Astrocyte (in vitro differentiated cells and primary cell): ENCODE measurements around the gene PCK1. TPM values are rescaled to one million over a fixed set of nuclear protein-coding genes. Genes with fewer than 3 reads are reported as not detected.

ENCODE experiments used
- DNase-seq: peaks from one replicate; pipeline ENCODE4 v3.0.0-alpha.2; 2010; ENCODE audit warnings: low read depth
- FAIRE-seq: peaks from 2 replicates; lab custom pipeline; 2011; peaks lifted over from hg19 to GRCh38; lab: Jason Lieb, UNC
- H2AFZ ChIP-seq: 2 replicates; pipeline ENCODE4 v1.6.0; 2012; ENCODE audit warnings: low read depth, low read length, inconsistent platforms
- H3K27ac ChIP-seq: 2 replicates; pipeline ENCODE4 v1.5.1; 2011; ENCODE audit warnings: low read depth, low read length, inconsistent platforms
- H3K27me3 ChIP-seq: 2 replicates; pipeline ENCODE4 v1.6.0; 2011; ENCODE audit warnings: low read length, inconsistent platforms; ENCODE audit not compliant: insufficient read depth
- H3K36me3 ChIP-seq: 2 replicates; pipeline ENCODE4 v1.5.1; 2011; ENCODE audit warnings: low read length, inconsistent platforms; ENCODE audit not compliant: insufficient read depth
- H3K4me1 ChIP-seq: 2 replicates; pipeline ENCODE4 v1.5.1; 2011; ENCODE audit warnings: low read length, inconsistent platforms; ENCODE audit not compliant: insufficient read depth
- H3K4me2 ChIP-seq: 2 replicates; pipeline ENCODE4 v1.6.0; 2012; ENCODE audit warnings: low read length, inconsistent platforms
- H3K4me3 ChIP-seq: 2 replicates; pipeline ENCODE4 v1.5.1; 2011; ENCODE audit warnings: low read depth, mild to moderate bottlenecking, low read length, inconsistent platforms; ENCODE audit not compliant: insufficient read depth
- H3K79me2 ChIP-seq: 2 replicates; pipeline ENCODE4 v1.6.0; 2012; ENCODE audit warnings: mild to moderate bottlenecking, low read length, inconsistent platforms; ENCODE audit not compliant: insufficient read depth
- H3K9ac ChIP-seq: 2 replicates; pipeline ENCODE4 v1.6.0; 2012; ENCODE audit warnings: mild to moderate bottlenecking, low read length, inconsistent platforms
- H3K9me3 ChIP-seq: 2 replicates; pipeline ENCODE4 v1.5.1; 2012; ENCODE audit warnings: low read depth, mild to moderate bottlenecking, low read length, inconsistent platforms; ENCODE audit not compliant: insufficient read depth
- H4K20me1 ChIP-seq: 2 replicates; pipeline ENCODE4 v1.6.0; 2012; ENCODE audit warnings: low read length, inconsistent platforms; ENCODE audit not compliant: insufficient read depth
- H3K27ac Mint-ChIP-seq: one replicate; pipeline ENCODE4 v1.8.0; 2021; ENCODE audit warnings: mild to moderate bottlenecking, mixed read lengths; ENCODE audit not compliant: unreplicated experiment
- H3K27me3 Mint-ChIP-seq: one replicate; pipeline ENCODE4 v1.8.0; 2021; ENCODE audit warnings: low read depth, mixed read lengths; ENCODE audit not compliant: unreplicated experiment
- H3K36me3 Mint-ChIP-seq: one replicate; pipeline ENCODE4 v1.8.0; 2021; ENCODE audit warnings: low read depth, mixed read lengths; ENCODE audit not compliant: unreplicated experiment
- H3K4me1 Mint-ChIP-seq: one replicate; pipeline ENCODE4 v1.8.0; 2021; ENCODE audit warnings: low read depth, mixed read lengths; ENCODE audit not compliant: unreplicated experiment
- H3K4me3 Mint-ChIP-seq: one replicate; pipeline ENCODE4 v1.8.0; 2021; ENCODE audit warnings: mild to moderate bottlenecking, moderate library complexity, mixed read lengths; ENCODE audit not compliant: unreplicated experiment
- H3K9me3 Mint-ChIP-seq: one replicate; pipeline ENCODE4 v1.8.0; 2021; ENCODE audit warnings: mild to moderate bottlenecking, mixed read lengths; ENCODE audit not compliant: unreplicated experiment
- CTCF ChIP-seq: IDR thresholded peaks from 2 replicates; pipeline ENCODE4 v1.5.1; 2011; ENCODE audit warnings: low read depth, mild to moderate bottlenecking, inconsistent platforms, low read length, moderate library complexity; ENCODE audit not compliant: insufficient read depth
- EZH2 ChIP-seq: IDR thresholded peaks from 2 replicates; pipeline ENCODE4 v1.6.1; 2012; ENCODE audit warnings: mild to moderate bottlenecking, low read length, inconsistent platforms; ENCODE audit not compliant: insufficient read depth
- total RNA-seq: library from RNA; stranded (reverse); gene quantifications from 2 replicates; pipeline ENCODE4 v1.2.1, GENCODE V29; 2021

PCK1 gene
- total RNA-seq, 1 donor from 2014 or later, result not detected

GRCh38 chr20:57513199-57513598, 47.7 kb upstream of the PCK1 start:
- no peak overlapping the region for H3K27ac ChIP-seq
- H3K36me3 Mint-ChIP-seq, result no peaks in the 10 kb centered on the region
- no peak overlapping the region for H3K4me3 ChIP-seq
- no peaks in the 10 kb centered on the region for H3K9me3 Mint-ChIP-seq
- TF ChIP-seq EZH2 (no peak), CTCF (no peak)
- H3K79me2 ChIP-seq, result no peaks in the 10 kb centered on the region
- no peak overlapping the region for H3K4me2 ChIP-seq
- no peak for FAIRE-seq
- H2AFZ ChIP-seq, result no peak overlapping the region
- no peak overlapping the region for H3K4me3 Mint-ChIP-seq
- no peak overlapping the region for H3K27ac Mint-ChIP-seq
- peaks cover 20% of the 10 kb centered on the region for H3K27me3 Mint-ChIP-seq
- DNase-seq, result peak; percentile 13
- H4K20me1 ChIP-seq, result no peaks in the 10 kb centered on the region
- H3K9me3 ChIP-seq, result no peaks in the 10 kb centered on the region
- peaks cover 7% of the 10 kb centered on the region for H3K27me3 ChIP-seq
- no peak overlapping the region for H3K9ac ChIP-seq
- no peaks in the 10 kb centered on the region for H3K4me1 ChIP-seq
- H3K36me3 ChIP-seq, result no peaks in the 10 kb centered on the region
- no peaks in the 10 kb centered on the region for H3K4me1 Mint-ChIP-seq

GRCh38 chr20:57514273-57514751, 46.6 kb upstream of the PCK1 start:
- Histone ChIP-seq H3K4me3 (no peak overlapping the region), H3K79me2 (no peaks in the 10 kb centered on the region), H3K9ac (no peak overlapping the region), H3K36me3 (no peaks in the 10 kb centered on the region), H3K27ac (no peak overlapping the region), H3K4me1 (no peaks in the 10 kb centered on the region), H2AFZ (no peak overlapping the region), H4K20me1 (no peaks in the 10 kb centered on the region), H3K4me2 (no peak overlapping the region), H3K9me3 (no peaks in the 10 kb centered on the region), H3K27me3 (no peaks in the 10 kb centered on the region)
- H3K36me3 Mint-ChIP-seq, result no peaks in the 10 kb centered on the region
- TF ChIP-seq CTCF, result peak; percentile 81
- no peak for TF ChIP-seq EZH2
- DNase-seq (peak; percentile 35), FAIRE-seq (peak; percentile 74)
- H3K27me3 Mint-ChIP-seq, result peaks cover 22% of the 10 kb centered on the region
- no peaks in the 10 kb centered on the region for H3K9me3 Mint-ChIP-seq
- no peak overlapping the region for H3K27ac Mint-ChIP-seq
- no peak overlapping the region for H3K4me3 Mint-ChIP-seq
- no peaks in the 10 kb centered on the region for H3K4me1 Mint-ChIP-seq

GRCh38 chr20:57517904-57518303, 43.0 kb upstream of the PCK1 start:
- Mint-ChIP-seq H3K9me3 (no peaks in the 10 kb centered on the region), H3K4me1 (no peaks in the 10 kb centered on the region), H3K27me3 (peaks cover 42% of the 10 kb centered on the region), H3K36me3 (no peaks in the 10 kb centered on the region), H3K27ac (no peak overlapping the region), H3K4me3 (no peak overlapping the region)
- Histone ChIP-seq H3K4me1 (no peaks in the 10 kb centered on the region), H3K9me3 (no peaks in the 10 kb centered on the region), H3K9ac (no peak overlapping the region), H3K4me2 (no peak overlapping the region), H3K27me3 (peaks cover 19% of the 10 kb centered on the region), H3K79me2 (no peaks in the 10 kb centered on the region), H3K27ac (no peak overlapping the region), H4K20me1 (no peaks in the 10 kb centered on the region), H2AFZ (no peak overlapping the region), H3K4me3 (no peak overlapping the region), H3K36me3 (no peaks in the 10 kb centered on the region)
- DNase-seq (no peak), FAIRE-seq (no peak)
- TF ChIP-seq CTCF (no peak), EZH2 (no peak)
